Peyer's patch (tissue), 4 donors: Measurements from ENCODE around the gene PDE4B. TPM values are rescaled to one million over a fixed set of nuclear protein-coding genes. Genes with fewer than 3 reads are reported as not detected.
"Not testable (repeated sequence)": the region's sequence is repeated elsewhere in the genome, so short reads cannot be mapped to it uniquely, and the experiment has no call there.

Experiments
- DNase-seq, 3 donors: peaks; one replicate each; pipeline ENCODE4 v3.0.0-alpha.2; 2017 to 2019
- H3K27ac ChIP-seq, 4 donors: fragments of 200-600 bp; sonication (generic); one replicate each; pipeline ENCODE4 v1.5.1; 2016 to 2019
- H3K27me3 ChIP-seq, 2 donors: fragments of 200-600 bp; sonication (generic); one replicate each; pipeline ENCODE4 v1.5.1; 2019
- H3K36me3 ChIP-seq, 3 donors: fragments of 200-600 bp; sonication (generic); one replicate each; pipeline ENCODE4 v1.5.1; 2016 to 2019
- H3K4me1 ChIP-seq, 4 donors: fragments of 200-600 bp; sonication (generic); one replicate each; pipeline ENCODE4 v1.5.1; 2016 to 2019
- H3K4me3 ChIP-seq, 4 donors: fragments of 200-600 bp; sonication (generic); 1 replicate in 3 of 4; 2 replicates in 1 of 4; pipeline ENCODE4 v1.5.1; 2016 to 2019; ENCODE audit warnings: mild to moderate bottlenecking in 1 of 4
- H3K9me3 ChIP-seq, 4 donors: fragments of 200-600 bp; sonication (generic); one replicate each; pipeline ENCODE4 v1.5.1; 2016 to 2019; ENCODE audit warnings: mild to moderate bottlenecking in 1 of 4
- POLR2A ChIP-seq, 2 donors: fragments of 450-650 bp; IDR thresholded peaks; one replicate each; pipeline ENCODE4 v1.5.1; 2017; ENCODE audit warnings: antibody characterized with exemption in 2 of 2, mild to moderate bottlenecking in 2 of 2, moderate library complexity in 2 of 2
- total RNA-seq, 4 donors: library from RNA; depleted of rRNA; stranded (reverse); fragments of >200 nt; gene quantifications; one replicate each; pipeline ENCODE4 v1.1.0, GENCODE V29; 2016
- TF ChIP-seq, protein P1 (sequence below), 6 experiments: fragments of 450-650 bp in 4 of 6; fragments of 200-600 bp in 2 of 6; sonication (generic) in 1 of 6; IDR thresholded peaks; one replicate each; pipeline ENCODE4 v1.5.1; 2017 to 2019; ENCODE audit warnings: antibody characterized with exemption in 6 of 6, mild to moderate bottlenecking in 3 of 6, moderate library complexity in 1 of 6

PDE4B gene
- total RNA-seq, 4 donors from 2014 or later: 2.1 to 96.6 (median 9.6) TPM

GRCh38 chr1:66000033-66000637 lies 207.4 kb downstream of the PDE4B start:
- Histone ChIP-seq H3K4me3 (no peak overlapping the region), H3K27ac (no peak overlapping the region), H3K27me3 (no peaks in the 10 kb centered on the region), H3K4me1 (no peaks in the 10 kb centered on the region), H3K9me3 (no peaks in the 10 kb centered on the region), H3K36me3 (no peaks in the 10 kb centered on the region)
- TF ChIP-seq, protein P1, sequence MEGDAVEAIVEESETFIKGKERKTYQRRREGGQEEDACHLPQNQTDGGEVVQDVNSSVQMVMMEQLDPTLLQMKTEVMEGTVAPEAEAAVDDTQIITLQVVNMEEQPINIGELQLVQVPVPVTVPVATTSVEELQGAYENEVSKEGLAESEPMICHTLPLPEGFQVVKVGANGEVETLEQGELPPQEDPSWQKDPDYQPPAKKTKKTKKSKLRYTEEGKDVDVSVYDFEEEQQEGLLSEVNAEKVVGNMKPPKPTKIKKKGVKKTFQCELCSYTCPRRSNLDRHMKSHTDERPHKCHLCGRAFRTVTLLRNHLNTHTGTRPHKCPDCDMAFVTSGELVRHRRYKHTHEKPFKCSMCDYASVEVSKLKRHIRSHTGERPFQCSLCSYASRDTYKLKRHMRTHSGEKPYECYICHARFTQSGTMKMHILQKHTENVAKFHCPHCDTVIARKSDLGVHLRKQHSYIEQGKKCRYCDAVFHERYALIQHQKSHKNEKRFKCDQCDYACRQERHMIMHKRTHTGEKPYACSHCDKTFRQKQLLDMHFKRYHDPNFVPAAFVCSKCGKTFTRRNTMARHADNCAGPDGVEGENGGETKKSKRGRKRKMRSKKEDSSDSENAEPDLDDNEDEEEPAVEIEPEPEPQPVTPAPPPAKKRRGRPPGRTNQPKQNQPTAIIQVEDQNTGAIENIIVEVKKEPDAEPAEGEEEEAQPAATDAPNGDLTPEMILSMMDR (IDR thresholded peaks at IDR 0.05): no peak
- TF ChIP-seq POLR2A (IDR thresholded peaks at IDR 0.05): no peak
- no peak for DNase-seq

- DNase-seq: no peak
- Histone ChIP-seq H3K4me1 (no peaks in the 10 kb centered on the region), H3K27me3 (no peaks in the 10 kb centered on the region), H3K27ac (no peak overlapping the region), H3K9me3 (no peaks in the 10 kb centered on the region), H3K36me3 (no peaks in the 10 kb centered on the region), H3K4me3 (no peak overlapping the region)
- TF ChIP-seq POLR2A (IDR thresholded peaks at IDR 0.05): no peak
- TF ChIP-seq, protein P1 (IDR thresholded peaks at IDR 0.05): no peak
Measured at GRCh38 chr1:66003690-66004089, 211.0 kb downstream of the PDE4B start.

GRCh38 chr1:66006534-66006933 lies 213.8 kb downstream of the PDE4B start:
- not testable (repeated sequence) for H3K4me3 ChIP-seq

GRCh38 chr1:66012106-66012784 lies 219.6 kb downstream of the PDE4B start:
- Histone ChIP-seq H3K27me3 (no peaks in the 10 kb centered on the region), H3K27ac (no peak overlapping the region), H3K4me1 (no peaks in the 10 kb centered on the region), H3K4me3 (no peak overlapping the region), H3K36me3 (no peaks in the 10 kb centered on the region), H3K9me3 (no peaks in the 10 kb centered on the region)
- DNase-seq: no peak
- TF ChIP-seq POLR2A (IDR thresholded peaks at IDR 0.05): no peak

More at GRCh38 chr1:66006534-66006933, 213.8 kb downstream of the PDE4B start:
- not testable (repeated sequence) for H3K36me3 ChIP-seq, H3K27ac ChIP-seq, H3K9me3 ChIP-seq, H3K27me3 ChIP-seq, DNase-seq, H3K4me1 ChIP-seq

DNA sequence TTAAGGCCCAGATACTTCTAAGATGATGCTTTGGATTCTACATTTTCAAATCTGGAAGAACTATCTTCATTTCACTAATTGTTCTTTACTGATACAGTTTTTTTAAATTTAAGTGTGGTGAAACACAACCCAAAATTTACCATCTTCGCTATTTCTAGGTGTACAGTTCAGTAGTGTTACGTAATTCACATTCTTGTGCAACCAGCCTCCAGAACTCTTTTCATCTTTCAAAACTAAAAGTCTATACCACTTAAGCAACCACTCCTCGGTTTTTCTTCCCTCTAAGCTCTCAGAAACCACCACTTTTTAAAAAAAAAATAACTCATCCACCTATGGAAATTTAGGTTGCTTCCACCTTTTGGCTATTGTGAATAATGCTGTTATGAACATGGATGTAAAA lies 220.7 kb downstream of the PDE4B start:
- H3K27me3 ChIP-seq: no peaks in the 10 kb centered on the region
- H3K4me1 ChIP-seq: no peaks in the 10 kb centered on the region
- H3K36me3 ChIP-seq: no peaks in the 10 kb centered on the region
- no peak for TF ChIP-seq POLR2A (IDR thresholded peaks at IDR 0.05)
- TF ChIP-seq, protein P1 (IDR thresholded peaks at IDR 0.05): no peak
- H3K27ac ChIP-seq: no peak overlapping the region
- no peak overlapping the region for H3K4me3 ChIP-seq
- DNase-seq: no peak
- no peaks in the 10 kb centered on the region for H3K9me3 ChIP-seq

DNA sequence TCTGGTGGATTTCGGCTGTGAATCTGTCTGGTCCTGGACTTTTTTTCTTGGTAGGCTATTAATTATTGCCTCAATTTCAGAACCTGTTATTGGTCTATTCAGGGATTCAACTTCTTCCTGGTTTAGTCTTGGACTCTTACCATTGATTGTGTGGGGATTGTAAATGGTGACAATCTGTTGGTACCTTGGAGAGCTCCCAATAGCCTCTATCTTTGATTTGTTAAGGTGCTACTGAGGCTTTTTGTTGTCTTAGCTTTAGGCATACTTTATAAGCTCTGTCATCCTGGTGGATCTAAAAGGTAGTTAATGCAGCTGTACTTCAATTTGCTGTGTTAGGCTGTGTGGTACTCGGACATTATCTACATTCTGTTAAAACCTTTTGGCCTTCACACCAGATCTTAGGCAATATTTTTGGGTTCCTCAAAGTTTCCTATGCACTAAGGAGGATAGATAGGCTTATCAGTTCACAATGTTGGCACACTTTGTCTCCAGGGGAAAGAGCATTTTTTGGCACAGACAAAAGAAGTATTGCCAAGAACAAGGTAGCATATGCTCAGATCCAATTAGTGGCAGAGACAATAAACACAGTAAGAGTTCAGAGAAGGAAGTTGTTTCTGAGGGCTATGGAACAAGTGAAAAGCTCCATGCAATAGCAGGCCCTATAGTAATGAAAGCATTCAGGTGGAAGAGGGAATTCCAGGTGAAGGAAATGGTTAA lies 230.4 kb downstream of the PDE4B start:
- DNase-seq: no peak

More for the DNA sequence above, 230.4 kb downstream of the PDE4B start:
- Histone ChIP-seq H3K4me3 (no peak overlapping the region), H3K27me3 (no peaks in the 10 kb centered on the region), H3K27ac (no peak overlapping the region), H3K9me3 (no peaks in the 10 kb centered on the region), H3K4me1 (no peaks in the 10 kb centered on the region), H3K36me3 (no peaks in the 10 kb centered on the region)
- TF ChIP-seq, protein P1 (IDR thresholded peaks at IDR 0.05): no peak
- no peak for TF ChIP-seq POLR2A (IDR thresholded peaks at IDR 0.05)
